Liver (tissue), 9 donors: ENCODE measurements around the gene EDEM2. TPM values are rescaled to one million over a fixed set of nuclear protein-coding genes. Genes with fewer than 3 reads are reported as not detected.
"Not testable (repeated sequence)": the region's sequence is repeated elsewhere in the genome, so short reads cannot be mapped to it uniquely, and the experiment has no call there.

Experiments used
- DNase-seq: peaks from one replicate; pipeline ENCODE4 v3.0.0-alpha.2; 2017; ENCODE audit warnings: low spot score
- H3K27ac ChIP-seq, 2 donors: one replicate each; pipeline ENCODE4 v1.7.0; 2013; ENCODE audit warnings: inconsistent platforms in 2 of 2, low read length in 2 of 2, control low read depth in 1 of 2, low read depth in 1 of 2, mild to moderate bottlenecking in 1 of 2
- H3K27me3 ChIP-seq, 4 donors: one replicate each; pipeline versions ENCODE4 v1.6.1 to v1.7.0; 2013; ENCODE audit warnings: low read length in 3 of 4, inconsistent platforms in 1 of 4, mild to moderate bottlenecking in 1 of 4, moderate library complexity in 1 of 4; ENCODE audit not compliant: control insufficient read depth in 4 of 4, insufficient read depth in 4 of 4
- H3K36me3 ChIP-seq, 4 donors: one replicate each; pipeline versions ENCODE4 v1.6.1 to v1.7.0; 2013; ENCODE audit warnings: low read length in 3 of 4, mild to moderate bottlenecking in 3 of 4, low read depth in 1 of 4, moderate library complexity in 1 of 4; ENCODE audit not compliant: control insufficient read depth in 4 of 4, insufficient read depth in 3 of 4
- H3K4me1 ChIP-seq, 4 donors: one replicate each; pipeline versions ENCODE4 v1.6.1 to v1.7.0; 2013; ENCODE audit warnings: low read length in 3 of 4, mild to moderate bottlenecking in 3 of 4, moderate library complexity in 1 of 4; ENCODE audit not compliant: control insufficient read depth in 4 of 4, insufficient read depth in 4 of 4
- H3K4me3 ChIP-seq, 3 donors: one replicate each; pipeline versions ENCODE4 v1.6.1 to v1.7.0; 2013; ENCODE audit warnings: low read length in 3 of 3, control low read depth in 1 of 3, low read depth in 1 of 3, mild to moderate bottlenecking in 1 of 3
- H3K9ac ChIP-seq, 2 donors: one replicate each; pipeline ENCODE4 v1.7.0; 2013; ENCODE audit warnings: low read length in 2 of 2, mild to moderate bottlenecking in 2 of 2, moderate library complexity in 2 of 2, control low read depth in 1 of 2, low read depth in 1 of 2
- H3K9me3 ChIP-seq, 4 donors: one replicate each; pipeline versions ENCODE4 v1.6.1 to v1.7.0; 2013; ENCODE audit warnings: low read length in 3 of 4; ENCODE audit not compliant: control insufficient read depth in 4 of 4
- EGR1 ChIP-seq, 2 donors: IDR thresholded peaks; 2 replicates each; pipeline ENCODE4 v1.6.1; 2016 to 2018; ENCODE audit warnings: antibody characterized with exemption in 2 of 2, low read depth in 2 of 2
- FOXA1 ChIP-seq: IDR thresholded peaks from 2 replicates; pipeline ENCODE4 v1.6.1; 2016; ENCODE audit warnings: antibody characterized with exemption
- FOXA2 ChIP-seq: IDR thresholded peaks from 2 replicates; pipeline ENCODE4 v1.6.1; 2016; ENCODE audit warnings: antibody characterized with exemption
- GABPA ChIP-seq, 2 donors: IDR thresholded peaks in 1 of 2; conservative IDR thresholded peaks in 1 of 2; 2 replicates each; pipeline ENCODE4 v1.6.1; 2016; ENCODE audit warnings: antibody characterized with exemption in 2 of 2, mild to moderate bottlenecking in 1 of 2, moderate library complexity in 1 of 2
- HNF4A ChIP-seq, 2 donors: conservative IDR thresholded peaks; 2 replicates each; pipeline ENCODE4 v1.6.1; 2016; ENCODE audit warnings: antibody characterized with exemption in 2 of 2, mild to moderate bottlenecking in 2 of 2
- HNF4G ChIP-seq: IDR thresholded peaks from 2 replicates; pipeline ENCODE4 v1.6.1; 2016; ENCODE audit warnings: antibody characterized with exemption
- JUND ChIP-seq, 2 donors: IDR thresholded peaks; 2 replicates each; pipeline ENCODE4 v1.6.1; 2016; ENCODE audit warnings: antibody characterized with exemption in 2 of 2
- RAD21 ChIP-seq, 2 donors: IDR thresholded peaks; 2 replicates each; pipeline ENCODE4 v1.6.1; 2016; ENCODE audit warnings: antibody characterized with exemption in 2 of 2, mild to moderate bottlenecking in 2 of 2
- REST ChIP-seq: IDR thresholded peaks from 2 replicates; pipeline ENCODE4 v1.6.1; 2016; ENCODE audit warnings: antibody characterized with exemption, mild to moderate bottlenecking
- RXRA ChIP-seq, 2 donors: IDR thresholded peaks; 2 replicates each; pipeline ENCODE4 v1.6.1; 2017 to 2018; ENCODE audit warnings: antibody characterized with exemption in 2 of 2, mild to moderate bottlenecking in 1 of 2
- SP1 ChIP-seq: IDR thresholded peaks from 2 replicates; pipeline ENCODE4 v1.6.1; 2018; ENCODE audit warnings: antibody characterized with exemption, mild to moderate bottlenecking
- TAF1 ChIP-seq: conservative IDR thresholded peaks from 2 replicates; pipeline ENCODE4 v1.6.1; 2016; ENCODE audit warnings: antibody characterized with exemption, mild to moderate bottlenecking
- WGBS: extraction: QIAGEN DNeasy Blood & Tissue Kit; methylation state at CpG from one replicate; pipeline ENCODE4 v1.1.7; 2013; 5-methylcytosine and 5-hydroxymethylcytosine counted together
- polyA plus RNA-seq, 2 donors: library from polyadenylated mRNA; stranded (reverse) in 1 of 2; unstranded in 1 of 2; fragments of 200-250 nt in 1 of 2; fragments of >200 nt in 1 of 2; fragmentation: Nextera tagmentation in 1 of 2; extraction: Ambion mirVana in 1 of 2; gene quantifications; one replicate each; pipeline versions ENCODE4 v1.2.1 to v1.2.3, GENCODE V29; 2013 to 2015
- total RNA-seq, 2 donors: library from RNA; depleted of rRNA; stranded (reverse); fragments of >200 nt; gene quantifications; one replicate each; pipeline ENCODE4 v1.2.3, GENCODE V29; 2014
- TF ChIP-seq, protein P1 (sequence below): IDR thresholded peaks from 2 replicates; pipeline ENCODE4 v1.6.1; 2016; ENCODE audit warnings: antibody characterized with exemption
- TF ChIP-seq, protein P2 (sequence below): fragments of 150-350 bp; IDR thresholded peaks from 2 replicates; pipeline ENCODE4 v1.5.1; 2017; ENCODE audit warnings: improper control_type of control experiment, low read depth, low read length; ENCODE audit not compliant: missing input control
- donor health status: healthy.
- donor health status: healthy.
- donor health status: healthy.
- donor health status: healthy.
- donor health status: healthy.

Gene EDEM2
- total and polyA plus RNA-seq, 4 donors: 15.5 to 32.5 (median 22.2) TPM

DNA sequence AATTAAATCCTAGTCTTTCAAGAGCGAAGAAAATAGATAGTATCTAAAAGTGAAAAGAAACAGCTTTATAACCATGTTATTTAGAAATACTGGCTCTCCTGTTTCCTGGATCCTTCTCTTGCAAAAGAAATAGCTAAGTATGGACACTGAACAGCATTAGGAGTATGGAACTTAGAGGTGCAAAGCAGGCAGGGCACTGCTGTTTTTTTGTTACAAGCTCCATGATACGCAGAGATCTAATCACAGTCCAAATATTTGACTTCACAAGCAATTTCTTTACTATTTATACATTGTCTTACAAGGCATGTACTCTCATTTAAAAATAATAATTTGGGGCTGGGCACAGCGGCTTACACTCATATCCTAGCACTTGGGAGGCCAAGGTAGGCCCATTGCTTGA lies 62.1 kb downstream of the EDEM2 start:
- Histone ChIP-seq H3K27me3 (no peaks in the 10 kb centered on the region), H3K9ac (no peak overlapping the region), H3K36me3 (no peaks in the 10 kb centered on the region), H3K27ac (no peak overlapping the region), H3K4me3 (no peak overlapping the region), H3K9me3 (no peaks in the 10 kb centered on the region), H3K4me1 (peaks cover 4 to 8% (median 6%) of the 10 kb centered on the region in 4 donors)
- DNase-seq: no peak
- 80% methylated on average over 3 of the region's 3 CpGs for WGBS
- no peak for TF ChIP-seq EGR1 (IDR thresholded peaks at IDR 0.05; ENCODE audit: low read depth in 2 of 2)
- TF ChIP-seq, protein P1, sequence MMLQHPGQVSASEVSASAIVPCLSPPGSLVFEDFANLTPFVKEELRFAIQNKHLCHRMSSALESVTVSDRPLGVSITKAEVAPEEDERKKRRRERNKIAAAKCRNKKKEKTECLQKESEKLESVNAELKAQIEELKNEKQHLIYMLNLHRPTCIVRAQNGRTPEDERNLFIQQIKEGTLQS: no peak
- no peak for TF ChIP-seq FOXA2
- no peak for TF ChIP-seq JUND (IDR thresholded peaks at IDR 0.05)
- no peak for TF ChIP-seq REST
- no peak for TF ChIP-seq HNF4G
- no peak for TF ChIP-seq SP1
- no peak for TF ChIP-seq FOXA1
- TF ChIP-seq RAD21 (IDR thresholded peaks at IDR 0.05): no peak
- TF ChIP-seq TAF1: no peak
- no peak for TF ChIP-seq HNF4A (conservative IDR thresholded peaks at IDR 0.05)
- TF ChIP-seq, protein P2, sequence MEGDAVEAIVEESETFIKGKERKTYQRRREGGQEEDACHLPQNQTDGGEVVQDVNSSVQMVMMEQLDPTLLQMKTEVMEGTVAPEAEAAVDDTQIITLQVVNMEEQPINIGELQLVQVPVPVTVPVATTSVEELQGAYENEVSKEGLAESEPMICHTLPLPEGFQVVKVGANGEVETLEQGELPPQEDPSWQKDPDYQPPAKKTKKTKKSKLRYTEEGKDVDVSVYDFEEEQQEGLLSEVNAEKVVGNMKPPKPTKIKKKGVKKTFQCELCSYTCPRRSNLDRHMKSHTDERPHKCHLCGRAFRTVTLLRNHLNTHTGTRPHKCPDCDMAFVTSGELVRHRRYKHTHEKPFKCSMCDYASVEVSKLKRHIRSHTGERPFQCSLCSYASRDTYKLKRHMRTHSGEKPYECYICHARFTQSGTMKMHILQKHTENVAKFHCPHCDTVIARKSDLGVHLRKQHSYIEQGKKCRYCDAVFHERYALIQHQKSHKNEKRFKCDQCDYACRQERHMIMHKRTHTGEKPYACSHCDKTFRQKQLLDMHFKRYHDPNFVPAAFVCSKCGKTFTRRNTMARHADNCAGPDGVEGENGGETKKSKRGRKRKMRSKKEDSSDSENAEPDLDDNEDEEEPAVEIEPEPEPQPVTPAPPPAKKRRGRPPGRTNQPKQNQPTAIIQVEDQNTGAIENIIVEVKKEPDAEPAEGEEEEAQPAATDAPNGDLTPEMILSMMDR: no peak
- TF ChIP-seq GABPA (IDR thresholded peaks at IDR 0.05 in 1 of 2, conservative IDR thresholded peaks at IDR 0.05 in 1 of 2): no peak
- no peak for TF ChIP-seq RXRA (IDR thresholded peaks at IDR 0.05)

DNA sequence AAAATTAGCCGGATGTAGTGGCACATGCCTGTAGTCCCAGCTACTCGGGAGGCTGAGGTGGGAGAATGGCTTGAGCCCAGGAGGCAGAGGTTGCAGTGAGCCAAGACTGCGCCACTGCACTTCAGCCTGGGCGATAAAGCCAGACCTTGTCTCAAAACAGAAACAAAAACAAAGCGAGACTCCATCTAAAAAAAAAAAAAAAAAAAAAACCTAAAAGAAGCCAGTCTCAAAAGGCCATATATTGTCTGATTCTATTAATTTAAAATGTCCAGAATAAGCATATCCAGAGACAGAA lies 66.8 kb downstream of the EDEM2 start:
- not testable (repeated sequence) for DNase-seq, H3K9ac ChIP-seq, H3K4me3 ChIP-seq, H3K9me3 ChIP-seq, H3K27me3 ChIP-seq, H3K27ac ChIP-seq
- H3K4me1 ChIP-seq: peaks cover 4 to 17% (median 6%) of the 10 kb centered on the region in 4 donors
- 53% methylated on average over 5 of the region's 5 CpGs for WGBS
- H3K36me3 ChIP-seq: peaks cover 1 to 12% (median 7%) of the 10 kb centered on the region in 4 donors
